AG09309 (cell line): ENCODE data around the gene SNRNP200.

Source experiments
- DNase-seq: peaks from one replicate; pipeline ENCODE4 v3.0.0-alpha.2; 2010; ENCODE audit warnings: low read depth
- H3K4me3 ChIP-seq: 2 replicates; pipeline ENCODE4 v1.5.1; 2011; ENCODE audit warnings: mild to moderate bottlenecking, low read depth, low read length, moderate library complexity; ENCODE audit not compliant: control insufficient read depth
- CTCF ChIP-seq: IDR thresholded peaks from 2 replicates; pipeline ENCODE4 v1.5.1; 2011; ENCODE audit warnings: mild to moderate bottlenecking, low read depth, low read length, inconsistent platforms; ENCODE audit not compliant: insufficient read depth, control insufficient read depth; ENCODE audit errors: missing control alignments

Gene SNRNP200

GRCh38 chr2:96305091-96305978 lies at the start of gene SNRNP200:
Gene SNRNP200 (minus strand): TSS chr2:96305546. CDS start chr2:96305437, 109 bp downstream.
- TF ChIP-seq CTCF, result no peak
- no peak for DNase-seq
- H3K4me3 ChIP-seq, result peak within 1 kb of the TSS; percentile 100

GRCh38 chr2:96354492-96354891 lies 49.1 kb upstream of the SNRNP200 start:
- no peak for TF ChIP-seq CTCF
- H3K4me3 ChIP-seq, result no peak overlapping the region
- no peak for DNase-seq

DNA sequence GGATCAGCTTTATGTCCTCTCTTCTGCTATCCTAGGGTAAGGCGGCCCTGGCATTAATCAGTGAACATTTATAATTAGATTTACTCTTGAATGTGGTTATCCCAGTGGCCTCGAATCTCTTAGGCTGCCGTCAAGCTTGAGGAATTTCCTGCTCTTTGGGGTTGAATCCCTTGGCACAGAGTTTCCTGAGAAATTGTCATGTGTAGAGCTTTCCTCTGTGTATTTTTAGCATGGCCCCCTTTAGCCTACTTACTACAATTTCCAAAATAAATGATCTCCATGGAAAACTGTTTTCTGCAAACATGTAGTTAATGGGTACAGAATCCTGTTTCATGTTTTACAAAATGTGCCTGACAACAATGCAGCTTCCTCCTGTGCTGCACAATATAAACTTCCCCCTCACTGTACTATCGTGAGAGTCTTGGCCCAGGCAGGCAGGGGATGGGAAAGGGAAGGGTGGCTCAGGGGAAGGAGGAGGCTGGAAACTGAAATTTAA lies 48.3 kb upstream of the SNRNP200 start:
- no peak overlapping the region for H3K4me3 ChIP-seq
- DNase-seq, result no peak
- no peak for TF ChIP-seq CTCF

GRCh38 chr2:96353032-96353561 lies 47.8 kb upstream of the SNRNP200 start:
- H3K4me3 ChIP-seq, result no peak overlapping the region
- no peak for TF ChIP-seq CTCF
- no peak for DNase-seq

- no peak overlapping the region for H3K4me3 ChIP-seq
- no peak for DNase-seq
- no peak for TF ChIP-seq CTCF
These were observed 42.0 kb upstream of the SNRNP200 start for GRCh38 chr2:96347395-96347794.

GRCh38 chr2:96345868-96346462 lies 40.6 kb upstream of the SNRNP200 start:
- no peak overlapping the region for H3K4me3 ChIP-seq
- no peak for TF ChIP-seq CTCF
- no peak for DNase-seq
